GM12872 (cell line): ENCODE measurements around the gene CLIC3.

Source experiments
- TF ChIP-seq, protein P1 (sequence below): IDR thresholded peaks from 3 replicates; pipeline ENCODE4 v1.5.1; 2011; ENCODE audit warnings: low read depth, mild to moderate bottlenecking, low read length, moderate library complexity; ENCODE audit not compliant: insufficient read depth

The CLIC3 gene

GRCh38 chr9:137023583-137023991 lies 27.2 kb upstream of the CLIC3 start:
- TF ChIP-seq, protein P1, sequence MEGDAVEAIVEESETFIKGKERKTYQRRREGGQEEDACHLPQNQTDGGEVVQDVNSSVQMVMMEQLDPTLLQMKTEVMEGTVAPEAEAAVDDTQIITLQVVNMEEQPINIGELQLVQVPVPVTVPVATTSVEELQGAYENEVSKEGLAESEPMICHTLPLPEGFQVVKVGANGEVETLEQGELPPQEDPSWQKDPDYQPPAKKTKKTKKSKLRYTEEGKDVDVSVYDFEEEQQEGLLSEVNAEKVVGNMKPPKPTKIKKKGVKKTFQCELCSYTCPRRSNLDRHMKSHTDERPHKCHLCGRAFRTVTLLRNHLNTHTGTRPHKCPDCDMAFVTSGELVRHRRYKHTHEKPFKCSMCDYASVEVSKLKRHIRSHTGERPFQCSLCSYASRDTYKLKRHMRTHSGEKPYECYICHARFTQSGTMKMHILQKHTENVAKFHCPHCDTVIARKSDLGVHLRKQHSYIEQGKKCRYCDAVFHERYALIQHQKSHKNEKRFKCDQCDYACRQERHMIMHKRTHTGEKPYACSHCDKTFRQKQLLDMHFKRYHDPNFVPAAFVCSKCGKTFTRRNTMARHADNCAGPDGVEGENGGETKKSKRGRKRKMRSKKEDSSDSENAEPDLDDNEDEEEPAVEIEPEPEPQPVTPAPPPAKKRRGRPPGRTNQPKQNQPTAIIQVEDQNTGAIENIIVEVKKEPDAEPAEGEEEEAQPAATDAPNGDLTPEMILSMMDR = no peak

DNA sequence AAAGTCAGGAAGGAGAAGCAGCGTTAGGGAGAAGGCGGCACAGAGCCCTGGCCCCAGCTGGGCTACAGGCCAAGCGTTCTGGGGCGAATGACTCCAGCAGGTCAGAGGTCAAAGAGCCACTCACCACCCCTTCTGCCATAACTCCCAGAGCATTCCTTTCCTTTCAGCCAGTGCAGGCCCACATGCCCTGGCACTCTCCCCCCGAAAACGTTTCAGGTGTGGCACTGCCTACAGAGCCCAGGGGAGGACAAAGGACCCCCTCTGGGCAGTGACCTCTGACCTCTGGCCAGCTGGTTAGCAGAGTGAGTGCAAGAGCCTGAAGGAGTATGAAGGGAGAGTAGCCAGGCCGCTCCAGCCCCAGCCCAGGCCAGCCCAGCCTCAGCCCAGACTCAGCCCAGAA lies 26.8 kb upstream of the CLIC3 start:
- TF ChIP-seq, protein P1 = no peak

- TF ChIP-seq, protein P1 = no peak
Observed at GRCh38 chr9:137022662-137023008, 26.3 kb upstream of the CLIC3 start.

GRCh38 chr9:137021979-137022661 lies 25.8 kb upstream of the CLIC3 start:
- TF ChIP-seq, protein P1 = no peak

DNA sequence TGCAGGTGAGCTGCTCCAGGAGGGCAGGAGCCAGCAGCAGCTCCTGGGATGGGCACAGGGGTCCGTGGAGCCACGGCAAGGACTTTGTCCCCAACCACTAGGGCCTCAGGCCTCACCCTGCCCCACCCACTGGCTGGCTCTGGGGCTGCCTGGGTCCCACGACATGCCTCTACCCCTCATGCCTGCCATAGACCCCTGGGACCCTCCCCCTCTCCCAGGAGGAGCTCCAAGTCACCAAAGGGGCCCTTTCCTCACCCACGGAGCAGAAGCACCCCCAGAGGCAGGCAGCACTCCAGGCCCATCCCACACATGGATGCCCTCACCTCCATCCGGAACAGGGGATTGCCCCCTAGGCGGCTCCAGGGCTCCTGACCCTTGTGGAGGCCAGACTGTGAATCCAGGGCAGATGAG lies 25.2 kb upstream of the CLIC3 start:
- TF ChIP-seq, protein P1 = no peak

- TF ChIP-seq, protein P1 = no peak
Observed at GRCh38 chr9:137020771-137021567, 24.6 kb upstream of the CLIC3 start.

DNA sequence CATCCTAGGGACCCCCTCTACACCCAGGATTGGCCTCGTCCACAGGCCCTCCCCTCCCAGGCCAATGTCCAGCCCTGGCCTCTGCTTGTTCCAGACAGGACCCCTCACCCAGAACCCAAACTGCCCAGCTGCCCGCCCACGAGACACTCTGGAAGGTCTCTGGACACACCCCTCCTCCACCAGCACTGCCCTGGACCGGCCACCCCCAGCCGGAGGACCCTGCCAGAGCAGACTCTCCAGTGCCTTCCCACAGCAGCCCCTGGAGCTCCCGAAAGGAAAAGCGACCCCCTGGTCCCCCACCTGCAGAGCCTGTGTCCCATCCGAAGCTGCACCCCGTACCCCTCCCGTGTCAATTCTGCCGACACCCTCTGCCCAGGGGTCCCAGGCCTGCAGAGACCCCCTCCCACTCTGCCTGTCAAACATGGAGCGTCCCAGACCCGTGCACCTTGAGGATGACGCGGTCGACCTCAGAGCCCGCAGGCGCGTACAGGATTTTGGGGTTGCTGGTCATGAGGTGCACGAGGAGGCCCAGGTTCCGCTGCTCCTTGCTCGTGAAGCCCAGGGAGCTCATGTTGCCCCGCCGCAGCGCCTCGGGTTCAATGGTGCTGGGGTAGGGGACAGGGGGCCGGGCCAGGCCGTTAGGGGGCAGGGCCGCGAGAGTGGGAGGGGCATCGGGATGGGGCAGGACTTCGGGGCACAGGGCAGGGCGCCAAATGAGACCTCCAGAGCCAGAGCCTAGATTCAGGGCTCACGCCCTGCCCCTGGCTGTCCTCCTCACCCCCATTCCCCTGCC lies 23.7 kb upstream of the CLIC3 start:
- TF ChIP-seq, protein P1 = no peak
